OCI-LY3 (cell line): ENCODE measurements around the gene MACROD2.

Source experiments
- EZH2phosphoT487 ChIP-seq: fragments of 200-600 bp; shearing (Covaris generic); IDR thresholded peaks from 2 replicates; pipeline ENCODE4 v1.6.1; 2018; ENCODE audit warnings: antibody characterized with exemption, mixed run types, low read depth
- TF ChIP-seq, protein P1 (sequence below): fragments of 200-600, 300-600 bp; sonication (generic); IDR thresholded peaks from 2 replicates; pipeline ENCODE4 v1.5.1; 2014; ENCODE audit warnings: antibody characterized with exemption, low read length, low read depth

DNA sequence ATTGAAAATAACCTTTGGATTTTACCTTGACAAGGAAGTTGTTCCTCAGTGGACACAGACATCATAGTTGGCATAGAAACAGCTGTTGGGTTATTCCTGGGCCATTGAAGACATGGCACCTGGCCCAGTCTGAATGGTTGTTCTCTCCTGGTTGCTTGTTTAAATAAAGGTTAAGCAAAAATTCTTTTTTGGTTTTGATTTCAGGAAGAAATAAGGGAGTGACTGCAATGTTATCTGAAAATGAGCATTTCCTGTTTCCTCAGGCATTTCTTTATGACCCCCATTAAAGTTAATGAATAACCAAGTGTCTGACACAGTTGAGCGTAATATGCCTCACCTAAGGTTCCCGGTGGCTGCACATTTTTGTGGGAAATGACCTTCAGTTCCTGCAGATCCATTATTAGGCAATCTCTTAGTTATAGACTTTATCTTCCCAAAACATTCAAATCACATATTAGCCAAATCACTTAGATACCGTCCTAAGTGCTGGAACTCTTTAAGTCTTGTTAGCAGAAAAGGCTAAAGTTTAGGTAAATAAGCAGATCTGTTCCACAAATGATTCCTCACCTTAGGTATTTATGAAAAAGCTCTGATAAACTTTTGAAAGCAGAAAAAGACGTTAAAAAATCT, 990.8 kb downstream of the MACROD2 start:
- TF ChIP-seq EZH2phosphoT487 = no peak
- TF ChIP-seq, protein P1, sequence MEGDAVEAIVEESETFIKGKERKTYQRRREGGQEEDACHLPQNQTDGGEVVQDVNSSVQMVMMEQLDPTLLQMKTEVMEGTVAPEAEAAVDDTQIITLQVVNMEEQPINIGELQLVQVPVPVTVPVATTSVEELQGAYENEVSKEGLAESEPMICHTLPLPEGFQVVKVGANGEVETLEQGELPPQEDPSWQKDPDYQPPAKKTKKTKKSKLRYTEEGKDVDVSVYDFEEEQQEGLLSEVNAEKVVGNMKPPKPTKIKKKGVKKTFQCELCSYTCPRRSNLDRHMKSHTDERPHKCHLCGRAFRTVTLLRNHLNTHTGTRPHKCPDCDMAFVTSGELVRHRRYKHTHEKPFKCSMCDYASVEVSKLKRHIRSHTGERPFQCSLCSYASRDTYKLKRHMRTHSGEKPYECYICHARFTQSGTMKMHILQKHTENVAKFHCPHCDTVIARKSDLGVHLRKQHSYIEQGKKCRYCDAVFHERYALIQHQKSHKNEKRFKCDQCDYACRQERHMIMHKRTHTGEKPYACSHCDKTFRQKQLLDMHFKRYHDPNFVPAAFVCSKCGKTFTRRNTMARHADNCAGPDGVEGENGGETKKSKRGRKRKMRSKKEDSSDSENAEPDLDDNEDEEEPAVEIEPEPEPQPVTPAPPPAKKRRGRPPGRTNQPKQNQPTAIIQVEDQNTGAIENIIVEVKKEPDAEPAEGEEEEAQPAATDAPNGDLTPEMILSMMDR = no peak
